ENCODE measurements around the gene ESPL1.

The ESPL1 gene

GRCh38 chr12:53308276-53308675, 40.2 kb downstream of the ESPL1 start:
- TF ChIP-seq, protein P1, sequence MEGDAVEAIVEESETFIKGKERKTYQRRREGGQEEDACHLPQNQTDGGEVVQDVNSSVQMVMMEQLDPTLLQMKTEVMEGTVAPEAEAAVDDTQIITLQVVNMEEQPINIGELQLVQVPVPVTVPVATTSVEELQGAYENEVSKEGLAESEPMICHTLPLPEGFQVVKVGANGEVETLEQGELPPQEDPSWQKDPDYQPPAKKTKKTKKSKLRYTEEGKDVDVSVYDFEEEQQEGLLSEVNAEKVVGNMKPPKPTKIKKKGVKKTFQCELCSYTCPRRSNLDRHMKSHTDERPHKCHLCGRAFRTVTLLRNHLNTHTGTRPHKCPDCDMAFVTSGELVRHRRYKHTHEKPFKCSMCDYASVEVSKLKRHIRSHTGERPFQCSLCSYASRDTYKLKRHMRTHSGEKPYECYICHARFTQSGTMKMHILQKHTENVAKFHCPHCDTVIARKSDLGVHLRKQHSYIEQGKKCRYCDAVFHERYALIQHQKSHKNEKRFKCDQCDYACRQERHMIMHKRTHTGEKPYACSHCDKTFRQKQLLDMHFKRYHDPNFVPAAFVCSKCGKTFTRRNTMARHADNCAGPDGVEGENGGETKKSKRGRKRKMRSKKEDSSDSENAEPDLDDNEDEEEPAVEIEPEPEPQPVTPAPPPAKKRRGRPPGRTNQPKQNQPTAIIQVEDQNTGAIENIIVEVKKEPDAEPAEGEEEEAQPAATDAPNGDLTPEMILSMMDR (IDR thresholded peaks at IDR 0.05; ENCODE audit: low read depth, low read length), result no peak
- DNase-seq (ENCODE audit: low read depth, low spot score), result no peak
- no peak overlapping the region for H3K4me3 ChIP-seq (ENCODE audit: low read depth, low read length)
- in situ Hi-C loops (cut with HindIII; ENCODE audit: low sequenced_read_pairs), result no loop called here

GRCh38 chr12:53313996-53314395, 45.9 kb downstream of the ESPL1 start:
- DNase-seq (ENCODE audit: low read depth, low spot score), result no peak
- TF ChIP-seq, protein P1 (IDR thresholded peaks at IDR 0.05; ENCODE audit: low read depth, low read length), result no peak
- no peak overlapping the region for H3K4me3 ChIP-seq (ENCODE audit: low read depth, low read length)
- in situ Hi-C loops (cut with HindIII; ENCODE audit: low sequenced_read_pairs), result no loop called here

- in situ Hi-C loops (cut with HindIII; ENCODE audit: low sequenced_read_pairs), result no loop called here
- DNase-seq (ENCODE audit: low read depth, low spot score), result peak; percentile 12
- H3K4me3 ChIP-seq (ENCODE audit: low read depth, low read length), result peak overlapping the region; percentile 77
- TF ChIP-seq, protein P1 (IDR thresholded peaks at IDR 0.05; ENCODE audit: low read depth, low read length), result no peak
These were observed 52.5 kb downstream of the ESPL1 start for GRCh38 chr12:53320352-53321195.

- no peak for DNase-seq (ENCODE audit: low read depth, low spot score)
- H3K4me3 ChIP-seq (ENCODE audit: low read depth, low read length), result peak overlapping the region; percentile 51
- in situ Hi-C loops (cut with HindIII; ENCODE audit: low sequenced_read_pairs), result no loop called here
- TF ChIP-seq, protein P1 (IDR thresholded peaks at IDR 0.05; ENCODE audit: low read depth, low read length), result no peak
These were observed 56.1 kb downstream of the ESPL1 start for GRCh38 chr12:53324113-53324778.

GRCh38 chr12:53324779-53325510, 56.8 kb downstream of the ESPL1 start:
- DNase-seq (ENCODE audit: low read depth, low spot score), result peak; percentile 90
- peak overlapping the region; percentile 51 for H3K4me3 ChIP-seq (ENCODE audit: low read depth, low read length)
- TF ChIP-seq, protein P1 (IDR thresholded peaks at IDR 0.05; ENCODE audit: low read depth, low read length), result peak; percentile 76
- in situ Hi-C loops (cut with HindIII; ENCODE audit: low sequenced_read_pairs), result no loop called here

DNA sequence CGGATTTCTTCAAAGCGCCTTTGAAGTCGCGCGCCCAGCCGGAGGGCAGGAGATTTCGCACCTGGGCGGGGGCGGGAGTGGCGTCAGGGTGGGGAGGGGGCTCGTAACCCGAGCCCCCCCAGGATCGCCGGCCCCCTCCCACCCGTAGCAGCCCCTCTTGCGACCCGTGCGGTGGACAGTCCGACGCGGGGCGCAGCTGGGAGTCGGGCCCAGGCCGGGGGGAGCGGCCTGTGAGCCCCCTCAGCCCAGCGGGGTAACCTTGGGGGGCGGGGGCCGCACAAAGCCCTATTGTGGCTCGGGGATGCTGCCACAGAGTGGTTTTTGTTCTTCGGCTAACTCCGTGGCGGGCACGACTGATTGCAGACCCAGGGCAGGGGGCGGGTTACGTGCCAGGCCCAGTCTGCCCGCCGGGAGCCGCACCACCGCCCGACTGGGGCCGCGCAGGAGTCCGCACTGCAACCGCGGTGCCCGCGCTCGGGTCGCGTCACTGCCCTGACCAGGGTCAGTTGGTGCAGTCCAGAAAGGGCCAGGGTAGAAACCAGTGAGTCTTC, 57.5 kb downstream of the ESPL1 start:
- peak overlapping the region; percentile 51 for H3K4me3 ChIP-seq (ENCODE audit: low read depth, low read length)
- TF ChIP-seq, protein P1 (IDR thresholded peaks at IDR 0.05; ENCODE audit: low read depth, low read length), result no peak
- in situ Hi-C loops (cut with HindIII; ENCODE audit: low sequenced_read_pairs), result no loop called here
- DNase-seq (ENCODE audit: low read depth, low spot score), result no peak
